HPDE6-E6E7 (cell line): ENCODE measurements around the gene ULK3.

Source experiments
- DNase-seq: peaks from one replicate; pipeline ENCODE4 v3.0.0; 2011; ENCODE audit warnings: missing footprints; ENCODE audit errors: extremely low spot score

The ULK3 gene

DNA sequence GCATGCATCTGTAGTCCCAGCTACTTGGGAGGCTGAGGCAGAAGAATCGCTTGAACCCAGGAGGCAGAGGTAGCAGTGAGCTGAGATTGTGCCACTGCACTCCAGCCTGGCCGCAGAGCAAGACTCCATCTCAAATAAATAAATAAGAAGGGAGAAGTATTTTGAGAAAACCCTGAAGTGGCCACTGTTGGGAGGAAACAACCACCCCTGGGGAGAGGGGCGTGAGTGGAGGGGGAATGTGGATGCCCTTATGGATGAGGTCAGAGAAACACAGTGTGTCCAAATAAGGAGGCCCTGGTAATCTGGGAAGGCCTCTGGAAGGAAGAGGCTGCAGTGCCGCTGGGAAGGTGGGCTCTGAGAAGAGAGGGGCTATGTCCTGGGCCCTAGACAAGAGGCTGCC, 20.7 kb downstream of the ULK3 start:
- no peak for DNase-seq

DNA sequence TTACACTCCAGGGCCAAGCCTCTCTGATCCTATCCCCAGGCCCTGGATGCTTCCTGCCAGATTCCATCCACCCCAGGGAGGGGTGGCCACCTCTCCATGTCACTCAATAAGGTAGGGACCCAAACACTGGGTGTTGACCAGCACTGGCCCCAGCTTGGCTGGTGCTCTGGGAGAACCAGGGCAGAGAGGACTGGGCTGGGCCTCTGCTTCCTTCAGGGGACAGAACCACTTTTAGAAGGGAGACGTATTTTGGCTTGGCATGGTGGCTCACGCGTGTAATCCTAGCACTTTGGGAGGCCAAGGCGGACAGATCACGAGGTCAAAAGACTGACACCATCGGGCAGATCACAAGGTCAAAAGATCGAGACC, 21.2 kb downstream of the ULK3 start:
- DNase-seq, result no peak

DNA sequence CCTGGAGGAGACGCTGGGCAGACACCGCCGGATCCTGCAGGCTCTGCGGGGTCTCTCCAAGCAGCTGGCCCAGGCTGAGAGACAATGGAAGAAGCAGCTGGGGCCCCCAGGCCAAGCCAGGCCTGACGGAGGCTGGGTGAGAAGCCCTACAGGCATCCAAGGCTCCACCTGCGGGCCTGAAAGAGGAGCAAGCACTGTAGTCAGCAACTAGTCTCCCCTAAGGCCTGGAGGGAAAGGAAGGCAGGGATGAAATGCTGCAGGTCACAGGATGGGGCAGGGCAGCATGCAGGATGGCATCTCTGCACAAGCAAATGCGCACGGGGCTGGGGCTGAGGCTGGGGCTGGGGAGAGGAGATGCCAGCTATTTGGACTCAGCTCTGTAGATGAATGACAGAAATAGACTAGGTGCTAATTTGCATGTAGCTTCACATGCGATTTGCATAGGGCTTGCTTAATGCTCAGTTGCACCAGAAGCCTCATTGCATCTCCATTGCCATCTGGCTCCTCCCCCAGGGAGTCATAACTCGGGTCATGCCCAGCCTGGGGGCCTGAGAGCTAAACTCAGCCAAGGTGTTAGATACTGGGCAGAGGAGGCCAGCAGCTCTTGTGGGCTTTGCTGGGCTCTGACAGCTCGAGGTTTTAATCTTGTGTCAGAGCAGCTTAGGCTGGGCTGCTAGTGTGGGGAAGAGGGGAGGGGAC, 21.7 kb downstream of the ULK3 start:
- no peak for DNase-seq

DNA sequence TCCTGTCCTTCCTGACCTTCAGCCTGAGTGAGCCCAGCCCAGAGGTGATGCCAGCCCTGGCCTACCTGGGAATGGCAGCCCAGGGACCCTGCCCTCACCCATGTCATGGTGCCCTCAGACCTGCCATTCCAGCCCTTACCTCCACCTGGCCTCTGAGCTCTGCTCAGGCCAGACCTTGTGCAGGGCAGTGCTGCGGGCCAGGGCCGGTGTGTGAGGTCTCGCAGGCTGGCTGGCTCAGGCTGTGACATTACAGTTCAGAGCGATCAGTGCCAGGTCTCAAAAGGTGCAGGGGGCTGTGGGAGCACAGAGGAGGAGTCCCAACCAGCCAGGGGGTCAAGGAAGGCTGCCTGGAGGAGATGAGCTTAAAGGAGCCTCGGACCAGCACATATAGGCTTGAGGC, 22.9 kb downstream of the ULK3 start:
- DNase-seq, result no peak

DNA sequence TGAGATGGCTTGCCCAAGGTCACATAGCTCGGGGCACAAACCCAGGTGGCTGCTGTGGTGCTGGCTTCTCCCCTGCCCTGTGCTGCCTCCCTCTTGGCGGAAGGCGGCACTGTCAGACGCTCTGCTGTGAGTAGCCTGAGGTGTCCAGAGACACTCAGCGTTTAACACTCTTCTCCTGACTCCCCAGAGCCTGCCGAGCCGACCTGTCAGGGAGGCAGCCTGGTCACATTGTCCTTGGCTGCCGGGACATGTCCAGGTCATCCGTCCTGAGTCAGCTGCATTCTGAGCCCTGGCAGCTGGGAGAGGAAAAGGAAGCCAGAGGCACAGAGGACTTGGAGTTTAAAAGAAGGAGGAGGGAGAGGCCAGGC, 25.6 kb downstream of the ULK3 start:
- DNase-seq, result peak; percentile 93

DNA sequence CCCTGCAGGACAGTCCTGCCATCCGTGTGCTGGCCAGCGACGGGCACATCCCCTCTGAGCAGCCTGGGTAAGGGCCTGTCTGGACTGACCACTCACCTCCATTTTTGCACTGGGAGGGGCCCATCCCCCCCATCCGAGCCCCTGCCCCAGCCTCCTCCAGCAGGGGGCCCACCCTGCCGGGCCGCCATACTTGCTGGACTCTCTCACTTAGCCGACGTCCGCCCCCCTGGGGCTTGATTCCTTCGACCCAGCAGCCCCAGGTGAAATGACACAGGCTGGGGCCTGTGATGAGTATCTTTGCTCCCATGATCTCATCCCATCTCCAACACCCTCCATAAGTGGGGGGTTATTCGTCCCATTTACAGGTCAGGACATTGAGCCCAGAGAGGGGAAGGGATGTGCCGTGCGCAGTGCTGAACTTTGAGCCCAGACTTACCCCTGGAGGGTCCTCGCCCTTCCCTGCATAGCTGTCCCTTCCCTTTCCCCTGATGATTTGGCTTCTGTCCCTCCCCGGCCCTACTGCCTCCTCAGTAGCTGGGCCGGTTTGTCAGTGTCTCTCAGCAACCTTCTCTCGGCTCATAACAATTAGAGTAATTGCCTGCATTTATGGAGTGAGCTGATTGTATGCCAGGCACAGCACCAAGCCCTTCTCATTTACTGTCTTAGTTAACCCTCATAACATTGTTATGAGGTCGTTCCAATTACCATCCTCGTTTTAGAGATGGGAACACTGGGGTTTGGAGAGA, 26.2 kb downstream of the ULK3 start:
- no peak for DNase-seq

DNA sequence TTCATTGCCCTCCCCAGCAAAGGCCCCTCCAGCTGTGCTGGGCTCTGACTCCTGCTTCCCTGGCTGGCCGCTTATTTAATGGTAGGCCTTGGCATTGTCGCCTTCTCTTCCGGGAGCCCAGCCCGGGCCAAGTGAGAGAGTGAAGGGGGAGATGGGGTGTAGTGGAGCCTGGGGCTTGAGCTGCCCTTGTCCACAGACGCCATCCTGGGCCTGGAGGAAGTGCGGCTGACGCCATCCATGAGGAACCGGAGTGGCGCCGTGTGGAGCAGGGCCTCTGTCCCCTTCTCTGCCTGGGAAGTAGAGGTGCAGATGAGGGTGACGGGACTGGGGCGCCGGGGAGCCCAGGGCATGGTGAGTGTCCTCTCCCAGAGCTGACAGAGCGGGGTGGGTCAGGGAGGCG, 27.0 kb downstream of the ULK3 start:
- no peak for DNase-seq

DNA sequence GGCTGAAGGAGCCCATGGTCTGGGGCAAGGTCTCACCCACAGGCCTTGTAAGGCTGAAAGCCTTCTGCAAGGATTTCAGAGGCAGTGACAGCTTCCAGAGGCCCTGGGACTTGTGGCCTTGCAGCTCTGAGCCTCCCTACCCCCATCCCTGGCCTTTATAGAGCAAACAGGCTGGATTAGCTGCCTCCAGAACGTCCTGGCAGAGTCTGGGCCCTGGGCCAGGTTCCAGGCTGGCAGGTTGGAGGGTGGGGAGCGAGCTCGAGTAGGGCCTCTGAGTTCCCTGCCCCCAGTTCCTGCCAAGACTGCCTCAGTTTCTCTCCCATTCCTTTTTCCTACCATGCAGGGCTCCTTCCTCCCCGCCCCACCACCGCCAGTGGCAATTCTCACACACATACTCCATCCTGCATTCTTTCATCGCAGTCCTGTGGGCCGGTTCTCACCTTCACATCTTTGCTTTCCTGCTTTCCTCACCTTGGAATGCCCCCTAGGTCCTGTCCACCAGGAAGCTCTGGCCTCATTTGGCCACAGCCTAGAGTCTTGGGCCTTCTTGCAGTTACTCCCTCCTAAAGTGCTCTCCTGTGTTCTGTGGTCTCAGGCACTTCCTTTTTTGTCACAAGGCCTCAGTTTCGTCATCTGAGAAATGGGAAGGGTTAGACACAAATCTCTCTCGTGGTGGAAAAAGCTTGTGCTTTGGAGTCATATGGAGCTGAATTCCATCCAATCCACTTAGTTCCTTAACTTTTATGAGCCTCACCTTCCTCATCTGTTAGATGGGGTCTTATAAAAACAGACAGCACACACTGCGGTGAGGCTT, 27.6 kb downstream of the ULK3 start:
- no peak for DNase-seq

DNA sequence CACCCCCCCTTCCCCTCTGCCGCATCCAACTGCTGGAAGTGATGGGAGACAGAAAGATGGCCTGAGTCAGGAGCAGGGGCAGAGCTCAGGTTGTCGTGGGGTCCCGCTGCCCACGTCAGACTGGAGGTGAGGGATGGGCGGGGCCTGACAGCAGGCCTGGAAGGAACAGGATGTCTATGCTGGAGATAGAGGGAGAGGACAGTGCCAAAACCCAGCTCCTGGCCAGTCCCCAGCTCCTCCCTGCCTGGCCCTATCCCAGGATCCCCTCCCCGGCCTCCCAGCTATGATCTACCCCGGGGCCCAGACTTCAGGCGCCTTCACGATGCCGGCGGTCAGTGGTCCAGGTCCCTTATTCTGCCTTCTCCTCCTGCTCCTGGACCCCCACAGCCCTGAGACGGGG, 30.4 kb downstream of the ULK3 start, which contains the start of gene LMAN1L:
Gene LMAN1L (plus strand): TSS at position 303 of the 400 bp plus-strand sequence. CDS start 20 bp downstream, at position 323.
- DNase-seq, result no peak

DNA sequence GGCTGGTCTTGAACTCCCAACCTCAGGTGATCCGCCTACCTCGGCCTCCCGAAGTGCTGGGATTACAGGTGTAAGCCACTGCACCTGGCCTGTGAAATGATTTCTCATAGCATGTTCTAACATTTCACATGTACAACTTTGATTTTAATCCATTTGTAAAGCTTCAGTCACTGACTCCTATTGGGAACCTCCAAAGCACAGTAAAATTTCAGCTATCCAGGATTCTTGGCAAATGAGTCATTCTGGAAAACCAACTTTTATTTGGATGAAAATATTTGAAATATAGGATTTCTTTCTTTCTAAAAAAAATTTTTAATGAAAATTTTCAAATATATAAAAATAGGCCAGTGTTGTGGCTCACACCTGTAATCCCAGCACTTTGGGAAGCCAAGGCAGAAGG, 33.0 kb downstream of the ULK3 start:
- DNase-seq, result no peak

DNA sequence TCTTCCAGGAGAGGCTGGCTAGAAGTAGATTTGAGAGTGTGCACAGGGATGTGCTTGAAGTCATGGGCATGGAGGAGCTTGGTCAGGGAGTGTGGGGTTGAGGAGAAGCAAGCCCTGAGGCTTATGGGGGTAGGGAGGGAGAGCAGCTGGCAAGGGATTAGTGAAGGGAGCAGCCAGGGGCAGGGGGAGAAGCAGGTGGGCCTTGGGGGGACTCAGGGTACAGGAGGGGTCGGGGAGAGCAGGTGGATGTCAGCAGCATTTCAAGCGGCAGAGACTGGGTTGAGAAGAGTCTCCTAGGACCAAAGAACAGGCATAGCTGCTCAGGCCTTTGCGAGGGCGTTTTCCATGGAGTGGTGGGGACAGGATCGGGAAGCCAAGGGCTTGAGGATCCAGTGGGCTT, 33.7 kb downstream of the ULK3 start:
- no peak for DNase-seq

DNA sequence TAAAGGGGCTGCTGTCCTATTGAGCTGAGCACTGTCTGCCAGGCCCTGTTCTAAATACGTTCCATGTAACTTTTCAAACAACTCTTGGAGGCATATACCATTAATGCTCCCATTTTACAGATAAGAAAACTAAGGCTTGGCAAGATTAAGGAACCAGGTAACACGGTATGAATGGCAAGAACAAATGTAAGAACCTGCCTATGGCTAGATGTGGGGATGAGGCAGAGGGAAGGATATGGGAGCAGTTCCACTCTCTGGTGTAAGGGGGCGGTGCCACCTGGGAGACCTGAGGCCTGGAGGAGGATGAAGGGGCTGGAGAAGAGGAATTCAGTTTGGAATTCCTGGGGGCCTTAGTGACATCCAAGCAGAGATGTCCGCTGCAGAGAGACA, 34.1 kb downstream of the ULK3 start:
- DNase-seq, result no peak

DNA sequence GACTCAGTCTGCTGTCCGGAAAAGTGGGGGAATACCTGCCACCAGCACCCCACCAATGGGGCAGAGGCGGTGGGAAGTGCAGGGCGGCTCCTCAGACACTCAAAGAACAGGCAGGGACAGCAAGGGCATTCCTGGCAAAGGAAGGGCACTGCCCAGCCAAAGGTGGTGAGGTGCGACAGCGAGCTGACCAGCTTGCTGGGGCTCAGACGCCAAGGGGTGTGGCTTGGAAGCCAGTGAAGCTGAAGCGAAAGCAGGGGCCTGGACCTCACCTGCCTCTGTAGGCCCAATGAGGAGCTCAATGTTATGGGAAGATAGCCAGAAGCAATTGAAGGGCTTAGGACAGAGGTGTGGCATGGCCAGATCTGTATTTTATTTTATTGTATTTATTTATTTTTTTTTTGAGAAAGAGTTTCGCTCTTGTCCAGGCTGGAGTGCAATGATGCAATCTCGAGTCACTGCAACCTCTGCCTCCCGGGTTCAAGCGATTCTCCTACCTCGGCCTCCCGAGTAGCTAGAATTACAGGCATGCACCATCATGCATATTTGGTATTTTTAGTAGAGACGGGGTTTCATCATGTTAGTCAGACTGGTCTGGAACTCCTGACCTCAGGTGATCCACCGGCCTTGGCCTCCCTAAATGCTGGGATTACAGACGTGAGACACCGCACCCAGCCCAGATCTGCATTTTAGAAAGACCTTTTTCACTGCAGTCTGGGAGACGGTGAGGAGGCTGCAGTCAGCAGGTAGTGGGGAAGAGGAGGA, 34.7 kb downstream of the ULK3 start:
- no peak for DNase-seq

DNA sequence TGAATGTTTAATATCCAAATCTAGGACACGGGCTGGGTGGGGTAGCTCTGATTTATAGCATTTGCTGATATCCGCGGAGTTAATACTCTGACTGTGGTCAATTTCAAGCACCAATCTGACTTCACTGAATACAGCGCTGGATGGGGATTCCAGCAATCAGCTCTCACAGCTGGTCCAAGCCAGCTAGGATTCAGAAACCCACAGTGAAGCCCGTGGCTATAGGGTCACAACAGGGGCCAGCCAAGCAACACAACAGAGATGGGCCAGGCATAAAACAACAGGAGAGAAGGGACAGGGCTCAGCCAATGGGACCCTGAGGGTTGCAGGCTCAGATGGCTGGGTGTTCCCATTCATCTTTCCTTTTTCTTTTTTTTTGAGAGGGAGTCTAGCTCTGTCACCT, 35.7 kb downstream of the ULK3 start:
- DNase-seq, result no peak

DNA sequence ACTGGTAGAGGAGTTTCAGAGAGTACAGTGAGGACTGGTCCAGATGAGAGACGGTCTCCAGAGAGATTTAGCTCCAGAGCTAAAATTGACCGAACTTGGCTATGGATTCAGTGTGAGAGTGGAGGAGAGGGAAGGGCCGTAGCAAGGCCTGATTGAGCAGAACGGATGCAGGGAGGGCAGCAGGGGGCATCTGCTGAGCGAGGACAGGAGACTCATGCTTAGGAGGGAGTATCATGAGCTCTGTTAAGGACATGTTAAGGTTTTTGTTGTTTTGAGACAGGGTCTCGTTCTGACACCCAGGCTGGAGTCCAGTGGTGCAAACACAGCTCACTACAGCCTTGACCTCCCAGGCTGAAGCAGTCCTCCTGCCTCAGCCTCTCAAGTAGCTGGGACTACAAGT, 38.0 kb downstream of the ULK3 start:
- no peak for DNase-seq

DNA sequence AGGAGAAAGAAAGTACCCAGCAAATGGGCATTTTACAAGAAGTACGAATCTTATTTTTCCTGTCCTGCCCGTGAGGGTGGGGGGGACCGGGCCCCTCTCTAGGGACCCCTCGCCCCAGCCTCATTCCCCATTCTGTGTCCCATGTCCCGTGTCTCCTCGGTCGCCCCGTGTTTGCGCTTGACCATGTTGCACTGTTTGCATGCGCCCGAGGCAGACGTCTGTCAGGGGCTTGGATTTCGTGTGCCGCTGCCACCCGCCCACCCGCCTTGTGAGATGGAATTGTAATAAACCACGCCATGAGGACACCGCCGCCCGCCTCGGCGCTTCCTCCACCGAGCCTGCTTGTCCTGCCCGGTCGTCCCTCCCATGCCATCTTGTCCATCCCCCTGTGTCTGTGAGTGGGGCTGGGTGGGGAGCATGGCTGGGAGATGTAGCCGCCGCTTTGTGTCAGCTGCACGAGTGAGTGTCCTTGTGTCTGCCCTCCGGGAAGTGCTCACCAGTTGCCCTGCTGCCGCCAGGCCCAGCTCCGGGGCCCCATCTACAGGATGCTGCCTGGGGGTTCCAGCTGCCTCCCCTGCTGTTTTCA, 40.0 kb downstream of the ULK3 start:
- no peak for DNase-seq

DNA sequence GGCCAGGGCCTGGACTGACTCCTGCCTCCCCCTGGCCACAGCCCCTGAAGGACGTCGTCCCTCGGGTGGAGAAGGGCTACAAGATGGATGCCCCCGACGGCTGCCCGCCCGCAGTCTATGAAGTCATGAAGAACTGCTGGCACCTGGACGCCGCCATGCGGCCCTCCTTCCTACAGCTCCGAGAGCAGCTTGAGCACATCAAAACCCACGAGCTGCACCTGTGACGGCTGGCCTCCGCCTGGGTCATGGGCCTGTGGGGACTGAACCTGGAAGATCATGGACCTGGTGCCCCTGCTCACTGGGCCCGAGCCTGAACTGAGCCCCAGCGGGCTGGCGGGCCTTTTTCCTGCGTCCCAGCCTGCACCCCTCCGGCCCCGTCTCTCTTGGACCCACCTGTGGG, 40.7 kb downstream of the ULK3 start:
- DNase-seq, result no peak

DNA sequence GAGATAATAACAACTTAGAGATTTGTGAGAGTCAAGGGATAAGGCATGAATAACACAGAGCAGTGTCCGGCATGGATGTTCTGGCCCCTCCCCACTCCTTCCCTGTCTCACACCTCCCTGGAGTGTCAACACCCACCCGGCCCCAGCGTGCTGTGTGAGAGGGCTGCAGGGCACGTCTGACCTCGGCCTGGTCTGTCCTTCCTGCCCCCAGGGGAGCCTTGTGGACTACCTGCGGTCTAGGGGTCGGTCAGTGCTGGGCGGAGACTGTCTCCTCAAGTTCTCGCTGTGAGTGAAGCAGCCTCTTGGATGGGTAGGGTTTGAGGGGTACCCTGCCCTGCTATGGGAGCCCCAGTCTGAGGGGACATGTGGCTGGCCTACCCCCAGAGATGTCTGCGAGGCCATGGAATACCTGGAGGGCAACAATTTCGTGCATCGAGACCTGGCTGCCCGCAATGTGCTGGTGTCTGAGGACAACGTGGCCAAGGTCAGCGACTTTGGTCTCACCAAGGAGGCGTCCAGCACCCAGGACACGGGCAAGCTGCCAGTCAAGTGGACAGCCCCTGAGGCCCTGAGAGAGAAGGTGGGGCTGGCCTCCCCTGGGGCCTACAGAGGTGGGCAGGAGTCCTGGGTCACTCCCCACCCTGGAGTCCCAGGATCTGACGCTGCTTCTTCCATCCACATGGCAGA, 41.5 kb downstream of the ULK3 start:
- DNase-seq, result no peak

DNA sequence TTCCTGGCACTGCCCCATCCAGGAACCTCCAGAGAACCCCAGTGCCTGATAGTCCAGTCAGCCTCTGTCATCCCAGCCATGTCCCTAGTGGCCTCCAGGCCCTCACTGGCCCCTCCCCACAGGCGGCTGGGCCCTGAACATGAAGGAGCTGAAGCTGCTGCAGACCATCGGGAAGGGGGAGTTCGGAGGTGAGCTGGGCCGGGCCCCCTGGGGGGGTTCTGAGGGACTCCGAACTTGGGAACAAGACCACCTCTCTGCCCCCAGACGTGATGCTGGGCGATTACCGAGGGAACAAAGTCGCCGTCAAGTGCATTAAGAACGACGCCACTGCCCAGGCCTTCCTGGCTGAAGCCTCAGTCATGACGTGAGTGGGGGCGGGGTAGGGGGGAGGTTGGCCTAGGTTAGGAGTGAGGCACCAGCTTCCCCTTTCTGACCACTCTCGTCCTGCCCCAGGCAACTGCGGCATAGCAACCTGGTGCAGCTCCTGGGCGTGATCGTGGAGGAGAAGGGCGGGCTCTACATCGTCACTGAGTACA, 42.3 kb downstream of the ULK3 start:
- DNase-seq, result no peak

DNA sequence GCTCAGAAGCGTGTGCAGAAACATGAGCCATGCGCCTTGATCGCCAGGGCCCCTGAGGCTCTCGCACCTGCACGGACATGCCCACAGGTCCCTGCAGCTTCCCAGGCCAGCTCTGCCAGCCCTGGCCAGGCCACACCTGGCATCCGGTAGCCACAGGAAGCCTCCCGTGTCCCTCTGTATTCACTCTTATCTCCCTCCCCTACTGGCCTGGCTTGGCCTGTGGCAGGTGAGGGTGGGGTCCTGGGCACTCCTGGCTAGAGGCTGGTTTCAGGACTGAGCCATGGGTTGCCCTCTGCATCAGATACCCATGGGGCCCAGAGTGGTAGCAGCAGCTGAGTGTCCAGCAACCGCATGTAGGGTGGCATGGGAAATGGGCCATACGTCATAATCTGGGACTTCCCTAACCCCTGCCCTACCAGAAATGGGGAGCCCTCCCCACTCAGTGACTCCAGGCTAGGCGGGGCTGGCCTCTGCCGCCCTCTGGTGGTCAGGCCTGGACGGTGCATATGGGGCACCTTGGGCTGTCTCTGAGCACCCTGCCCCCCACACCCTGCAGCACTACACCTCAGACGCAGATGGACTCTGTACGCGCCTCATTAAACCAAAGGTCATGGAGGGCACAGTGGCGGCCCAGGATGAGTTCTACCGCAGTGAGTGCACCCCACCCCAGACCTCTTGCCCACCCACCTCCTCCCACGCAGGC, 42.9 kb downstream of the ULK3 start:
- peak; percentile 96 for DNase-seq
